Skeletal muscle satellite cell (primary cell): ENCODE measurements around the gene CUX1.
"Not testable (repeated sequence)": the region's sequence is repeated elsewhere in the genome, so short reads cannot be mapped to it uniquely, and the experiment has no call there.

Experiments used
- H3K27me3 ChIP-seq: 2 replicates; pipeline ENCODE4 v1.7.0; 2013; ENCODE audit warnings: low read length; ENCODE audit not compliant: control insufficient read depth, insufficient read depth
- H3K36me3 ChIP-seq: 2 replicates; pipeline ENCODE4 v1.7.0; 2013; ENCODE audit warnings: mild to moderate bottlenecking, control low read depth, low read length; ENCODE audit not compliant: insufficient read depth
- H3K4me1 ChIP-seq: 2 replicates; pipeline ENCODE4 v1.7.0; 2013; ENCODE audit warnings: low read length; ENCODE audit not compliant: control insufficient read depth, insufficient read depth
- H3K4me2 ChIP-seq: 2 replicates; pipeline ENCODE4 v1.7.0; 2013; ENCODE audit warnings: mild to moderate bottlenecking, low read length
- H3K4me3 ChIP-seq: 2 replicates; pipeline ENCODE4 v1.7.0; 2013; ENCODE audit warnings: low read length
- H3K9ac ChIP-seq: 2 replicates; pipeline ENCODE4 v1.7.0; 2013; ENCODE audit warnings: mild to moderate bottlenecking, low read depth, low read length, moderate library complexity
- H3K9me3 ChIP-seq: replicated peaks from 2 replicates; pipeline ENCODE4 v1.7.0; 2013; ENCODE audit warnings: mild to moderate bottlenecking, control low read depth, low read length

Gene CUX1

GRCh38 chr7:102180727-102181126 is 363.3 kb downstream of the CUX1 start:
- Histone ChIP-seq H3K4me3 (no peak overlapping the region), H3K9me3 (no peaks in the 10 kb centered on the region), H3K9ac (no peak overlapping the region), H3K36me3 (peaks cover 12% of the 10 kb centered on the region), H3K27me3 (no peaks in the 10 kb centered on the region), H3K4me2 (no peak overlapping the region), H3K4me1 (no peaks in the 10 kb centered on the region)

GRCh38 chr7:102181517-102181916 is 364.1 kb downstream of the CUX1 start:
- no peaks in the 10 kb centered on the region for H3K4me1 ChIP-seq
- no peaks in the 10 kb centered on the region for H3K9me3 ChIP-seq
- H3K4me2 ChIP-seq, result no peak overlapping the region
- H3K27me3 ChIP-seq, result no peaks in the 10 kb centered on the region
- H3K36me3 ChIP-seq, result peaks cover 12% of the 10 kb centered on the region
- no peak overlapping the region for H3K9ac ChIP-seq
- H3K4me3 ChIP-seq, result no peak overlapping the region

GRCh38 chr7:102182016-102182415 is 364.6 kb downstream of the CUX1 start:
- Histone ChIP-seq H3K27me3 (no peaks in the 10 kb centered on the region), H3K9ac (no peak overlapping the region), H3K4me1 (no peaks in the 10 kb centered on the region), H3K4me3 (no peak overlapping the region), H3K4me2 (no peak overlapping the region), H3K9me3 (no peaks in the 10 kb centered on the region), H3K36me3 (peaks cover 12% of the 10 kb centered on the region)

- not testable (repeated sequence) for H3K27me3 ChIP-seq, H3K9ac ChIP-seq, H3K36me3 ChIP-seq, H3K4me1 ChIP-seq, H3K9me3 ChIP-seq, H3K4me3 ChIP-seq, H3K4me2 ChIP-seq
These were observed 366.4 kb downstream of the CUX1 start for GRCh38 chr7:102183848-102184247.

GRCh38 chr7:102184303-102184702 is 366.9 kb downstream of the CUX1 start:
- no peaks in the 10 kb centered on the region for H3K9me3 ChIP-seq
- no peaks in the 10 kb centered on the region for H3K27me3 ChIP-seq
- H3K9ac ChIP-seq, result no peak overlapping the region
- no peak overlapping the region for H3K4me2 ChIP-seq
- H3K36me3 ChIP-seq, result peaks cover 7% of the 10 kb centered on the region
- no peak overlapping the region for H3K4me3 ChIP-seq
- H3K4me1 ChIP-seq, result no peaks in the 10 kb centered on the region

- H3K4me1 ChIP-seq, result no peaks in the 10 kb centered on the region
- H3K9ac ChIP-seq, result no peak overlapping the region
- peaks cover 7% of the 10 kb centered on the region for H3K36me3 ChIP-seq
- no peak overlapping the region for H3K4me3 ChIP-seq
- no peaks in the 10 kb centered on the region for H3K27me3 ChIP-seq
- H3K9me3 ChIP-seq, result no peaks in the 10 kb centered on the region
- no peak overlapping the region for H3K4me2 ChIP-seq
These were observed 368.4 kb downstream of the CUX1 start for GRCh38 chr7:102185796-102186195.

- no peaks in the 10 kb centered on the region for H3K27me3 ChIP-seq
- no peak overlapping the region for H3K4me2 ChIP-seq
- H3K36me3 ChIP-seq, result peaks cover 7% of the 10 kb centered on the region
- no peak overlapping the region for H3K4me3 ChIP-seq
- no peaks in the 10 kb centered on the region for H3K9me3 ChIP-seq
- H3K4me1 ChIP-seq, result no peaks in the 10 kb centered on the region
- no peak overlapping the region for H3K9ac ChIP-seq
These were observed 368.9 kb downstream of the CUX1 start for GRCh38 chr7:102186306-102186705.

GRCh38 chr7:102188746-102189145 is 371.3 kb downstream of the CUX1 start:
- H3K36me3 ChIP-seq, result peaks cover 12% of the 10 kb centered on the region

GRCh38 chr7:102189756-102190155 is 372.3 kb downstream of the CUX1 start:
- H3K4me3 ChIP-seq, result no peak overlapping the region
- no peaks in the 10 kb centered on the region for H3K4me1 ChIP-seq
- peaks cover 17% of the 10 kb centered on the region for H3K36me3 ChIP-seq
- H3K27me3 ChIP-seq, result no peaks in the 10 kb centered on the region
- H3K4me2 ChIP-seq, result no peak overlapping the region
- H3K9me3 ChIP-seq, result no peaks in the 10 kb centered on the region
- H3K9ac ChIP-seq, result no peak overlapping the region

More at GRCh38 chr7:102188746-102189145, 371.3 kb downstream of the CUX1 start:
- no peak overlapping the region for H3K4me3 ChIP-seq
- H3K4me2 ChIP-seq, result no peak overlapping the region
- H3K27me3 ChIP-seq, result no peaks in the 10 kb centered on the region
- no peaks in the 10 kb centered on the region for H3K9me3 ChIP-seq
- H3K9ac ChIP-seq, result no peak overlapping the region
- no peaks in the 10 kb centered on the region for H3K4me1 ChIP-seq

GRCh38 chr7:102190776-102191350 is 373.4 kb downstream of the CUX1 start:
- Histone ChIP-seq H3K36me3 (peaks cover 13% of the 10 kb centered on the region), H3K9ac (no peak overlapping the region)

GRCh38 chr7:102191556-102192379 is 374.3 kb downstream of the CUX1 start:
- H3K36me3 ChIP-seq, result peaks cover 17% of the 10 kb centered on the region
- no peaks in the 10 kb centered on the region for H3K27me3 ChIP-seq

More at GRCh38 chr7:102190776-102191350, 373.4 kb downstream of the CUX1 start:
- H3K9me3 ChIP-seq, result no peaks in the 10 kb centered on the region
- no peaks in the 10 kb centered on the region for H3K4me1 ChIP-seq
- H3K27me3 ChIP-seq, result no peaks in the 10 kb centered on the region
- no peak overlapping the region for H3K4me3 ChIP-seq
- no peak overlapping the region for H3K4me2 ChIP-seq

GRCh38 chr7:102192790-102193189 is 375.4 kb downstream of the CUX1 start:
- Histone ChIP-seq H3K27me3 (no peaks in the 10 kb centered on the region), H3K4me2 (no peak overlapping the region), H3K4me1 (no peaks in the 10 kb centered on the region), H3K9me3 (no peaks in the 10 kb centered on the region), H3K36me3 (peaks cover 27% of the 10 kb centered on the region), H3K9ac (no peak overlapping the region), H3K4me3 (no peak overlapping the region)

More at GRCh38 chr7:102191556-102192379, 374.3 kb downstream of the CUX1 start:
- no peak overlapping the region for H3K9ac ChIP-seq
- no peak overlapping the region for H3K4me3 ChIP-seq
- no peaks in the 10 kb centered on the region for H3K4me1 ChIP-seq
- H3K9me3 ChIP-seq, result no peaks in the 10 kb centered on the region
- no peak overlapping the region for H3K4me2 ChIP-seq
